Ishikawa (cell line): ENCODE results near the gene SEMA3D.

Source experiments
- CREB1 ChIP-seq: IDR thresholded peaks from 2 replicates; pipeline ENCODE4 v1.6.1; 2012; ENCODE audit warnings: low read depth
- EGR1 ChIP-seq: IDR thresholded peaks from 2 replicates; pipeline ENCODE4 v1.6.1; 2012
- EP300 ChIP-seq: IDR thresholded peaks from 2 replicates; pipeline ENCODE4 v1.6.1; 2012; ENCODE audit warnings: borderline replicate concordance
- FOXM1 ChIP-seq: IDR thresholded peaks from 2 replicates; pipeline ENCODE4 v1.6.1; 2012; ENCODE audit warnings: low read depth, borderline replicate concordance
- MAX ChIP-seq: IDR thresholded peaks from 2 replicates; pipeline ENCODE4 v1.6.1; 2012
- RAD21 ChIP-seq: IDR thresholded peaks from 2 replicates; pipeline ENCODE4 v1.6.1; 2012; ENCODE audit warnings: low read depth
- REST ChIP-seq: IDR thresholded peaks from 2 replicates; pipeline ENCODE4 v1.6.1; 2012; ENCODE audit warnings: low read depth, mild to moderate bottlenecking
- TAF1 ChIP-seq: IDR thresholded peaks from 2 replicates; pipeline ENCODE4 v1.6.1; 2012; ENCODE audit warnings: low read depth, mild to moderate bottlenecking
- TCF12 ChIP-seq: IDR thresholded peaks from 2 replicates; pipeline ENCODE4 v1.6.1; 2012; ENCODE audit warnings: low read depth
- TEAD4 ChIP-seq: IDR thresholded peaks from 2 replicates; pipeline ENCODE4 v1.6.1; 2012
- USF1 ChIP-seq: IDR thresholded peaks from 2 replicates; pipeline ENCODE4 v1.6.1; 2012
- YY1 ChIP-seq: IDR thresholded peaks from 2 replicates; pipeline ENCODE4 v1.6.1; 2012; ENCODE audit warnings: low read depth

- TF ChIP-seq YY1 (no peak), FOXM1 (no peak), TAF1 (no peak), TCF12 (no peak), EP300 (no peak), EGR1 (no peak), TEAD4 (no peak), RAD21 (no peak), CREB1 (no peak), MAX (no peak), USF1 (no peak), REST (no peak)
Observed at GRCh38 chr7:85125651-85126131, 61.2 kb downstream of the SEMA3D start.
